Lower leg skin (tissue), 3 donors: ENCODE measurements around the gene ADAMTS17.

Experiments used
- POLR2A ChIP-seq, 2 donors: fragments of 450-650 bp; IDR thresholded peaks; one replicate each; pipeline ENCODE4 v1.6.1; 2016 to 2017; ENCODE audit warnings: antibody characterized with exemption in 2 of 2, mild to moderate bottlenecking in 1 of 2, moderate library complexity in 1 of 2
- TF ChIP-seq, protein P1 (sequence below), 3 donors: fragments of 450-650 bp; IDR thresholded peaks; one replicate each; pipeline ENCODE4 v1.5.1; 2016; ENCODE audit warnings: antibody characterized with exemption in 3 of 3, mild to moderate bottlenecking in 3 of 3, moderate library complexity in 2 of 3

DNA sequence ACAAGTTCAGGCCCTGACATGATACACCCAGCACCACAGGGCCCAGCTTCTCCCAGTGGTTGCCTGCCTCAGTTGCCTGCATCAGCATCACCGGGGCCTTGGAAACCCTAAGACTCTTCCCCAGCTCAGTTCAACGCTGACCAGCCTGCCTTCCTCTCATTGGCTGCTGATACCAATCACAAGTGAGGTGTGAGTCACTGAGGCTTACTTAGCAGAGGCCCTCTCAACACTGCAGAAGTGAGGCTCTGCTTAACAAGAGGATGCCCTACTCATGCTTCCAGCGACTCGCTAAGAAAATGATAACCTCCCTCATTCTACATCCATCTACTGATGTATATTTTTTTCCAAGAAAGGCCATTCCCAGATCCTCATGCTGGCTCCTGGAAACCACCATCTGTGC is 151.9 kb downstream of the ADAMTS17 start:
- no peak for TF ChIP-seq POLR2A (IDR thresholded peaks at IDR 0.05)
- TF ChIP-seq, protein P1, sequence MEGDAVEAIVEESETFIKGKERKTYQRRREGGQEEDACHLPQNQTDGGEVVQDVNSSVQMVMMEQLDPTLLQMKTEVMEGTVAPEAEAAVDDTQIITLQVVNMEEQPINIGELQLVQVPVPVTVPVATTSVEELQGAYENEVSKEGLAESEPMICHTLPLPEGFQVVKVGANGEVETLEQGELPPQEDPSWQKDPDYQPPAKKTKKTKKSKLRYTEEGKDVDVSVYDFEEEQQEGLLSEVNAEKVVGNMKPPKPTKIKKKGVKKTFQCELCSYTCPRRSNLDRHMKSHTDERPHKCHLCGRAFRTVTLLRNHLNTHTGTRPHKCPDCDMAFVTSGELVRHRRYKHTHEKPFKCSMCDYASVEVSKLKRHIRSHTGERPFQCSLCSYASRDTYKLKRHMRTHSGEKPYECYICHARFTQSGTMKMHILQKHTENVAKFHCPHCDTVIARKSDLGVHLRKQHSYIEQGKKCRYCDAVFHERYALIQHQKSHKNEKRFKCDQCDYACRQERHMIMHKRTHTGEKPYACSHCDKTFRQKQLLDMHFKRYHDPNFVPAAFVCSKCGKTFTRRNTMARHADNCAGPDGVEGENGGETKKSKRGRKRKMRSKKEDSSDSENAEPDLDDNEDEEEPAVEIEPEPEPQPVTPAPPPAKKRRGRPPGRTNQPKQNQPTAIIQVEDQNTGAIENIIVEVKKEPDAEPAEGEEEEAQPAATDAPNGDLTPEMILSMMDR (IDR thresholded peaks at IDR 0.05), result no peak
